Fibroblast of mammary gland (primary cell): Measurements from ENCODE around the gene ZNF180.
"Not testable (repeated sequence)": the region's sequence is repeated elsewhere in the genome, so short reads cannot be mapped to it uniquely, and the experiment has no call there.

Source experiments
- DNase-seq: peaks from one replicate; pipeline ENCODE4 v3.0.0-alpha.2; 2010; ENCODE audit warnings: low read depth
- H3K4me3 ChIP-seq: 2 replicates; pipeline ENCODE4 v1.5.1; 2011; ENCODE audit warnings: low read depth, mild to moderate bottlenecking, low read length, moderate library complexity; ENCODE audit not compliant: control insufficient read depth
- CTCF ChIP-seq: conservative IDR thresholded peaks from 2 replicates; pipeline ENCODE4 v1.5.1; 2011; ENCODE audit warnings: low read depth, low read length, inconsistent platforms; ENCODE audit not compliant: control insufficient read depth, insufficient read depth

ZNF180 gene

GRCh38 chr19:44539991-44540390 lies 39.7 kb upstream of the ZNF180 start:
- DNase-seq = no peak
- H3K4me3 ChIP-seq = no peak overlapping the region
- TF ChIP-seq CTCF = no peak

- peak; percentile 56 for DNase-seq
- no peak for TF ChIP-seq CTCF
- H3K4me3 ChIP-seq = no peak overlapping the region
Observed at GRCh38 chr19:44539236-44539826, 39.0 kb upstream of the ZNF180 start.

GRCh38 chr19:44535361-44535760 lies 35.0 kb upstream of the ZNF180 start:
- H3K4me3 ChIP-seq, DNase-seq: not testable (repeated sequence)

DNA sequence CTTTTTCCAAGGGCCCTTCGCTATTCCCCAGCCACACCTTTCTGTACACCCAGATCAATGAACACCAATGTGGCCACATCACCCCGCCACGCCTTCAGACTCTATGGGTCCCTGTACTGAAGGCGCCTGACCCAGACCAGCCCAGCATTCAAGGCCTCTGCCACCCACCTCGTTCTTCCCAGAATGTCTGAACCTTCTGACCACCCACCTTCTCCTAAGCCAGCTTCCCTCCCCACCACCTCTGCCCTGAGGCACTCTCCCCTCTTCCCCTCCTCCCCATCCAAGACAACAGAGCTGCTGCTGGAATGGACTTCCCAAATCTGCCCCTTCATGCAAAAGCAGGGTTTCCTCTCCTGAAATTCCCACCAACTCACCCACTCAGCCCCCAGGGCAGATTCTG lies 32.5 kb upstream of the ZNF180 start:
- H3K4me3 ChIP-seq = no peak overlapping the region
- TF ChIP-seq CTCF = no peak
- DNase-seq = no peak

GRCh38 chr19:44530777-44531176 lies 30.5 kb upstream of the ZNF180 start:
- peak; percentile 4 for DNase-seq
- H3K4me3 ChIP-seq = no peak overlapping the region
- no peak for TF ChIP-seq CTCF

GRCh38 chr19:44529536-44529935 lies 29.2 kb upstream of the ZNF180 start, which contains the start of gene CEACAM20:
TSS of gene CEACAM20 (minus strand) at chr19:44529675. CDS start at chr19:44529509, 166 bp downstream.
- no peak for DNase-seq
- TF ChIP-seq CTCF = no peak
- no peak within 1 kb of the TSS for H3K4me3 ChIP-seq

GRCh38 chr19:44527554-44527953 lies 27.2 kb upstream of the ZNF180 start:
- no peak for DNase-seq
- TF ChIP-seq CTCF = no peak
- no peak overlapping the region for H3K4me3 ChIP-seq
